ENCODE data around the gene PEAK3. TPM values are rescaled to one million over a fixed set of nuclear protein-coding genes. Genes with fewer than 3 reads are reported as not detected.

Gene PEAK3
- total RNA-seq, 1 donor: under 0.01 TPM

- DNase-seq (ENCODE audit: low read depth): no peak
- H3K4me3 ChIP-seq (ENCODE audit: low read depth, low read length): no peak overlapping the region
- no peak for TF ChIP-seq CTCF (IDR thresholded peaks at IDR 0.05; ENCODE audit: insufficient read depth, low read depth, low read length)
These were observed 14.2 kb upstream of the PEAK3 start for GRCh38 chr19:2296141-2296540.

GRCh38 chr19:2294687-2295335 is 12.8 kb upstream of the PEAK3 start:
- H3K4me3 ChIP-seq (ENCODE audit: low read depth, low read length): no peak overlapping the region
- DNase-seq (ENCODE audit: low read depth): peak; percentile 89
- no peak for TF ChIP-seq CTCF (IDR thresholded peaks at IDR 0.05; ENCODE audit: insufficient read depth, low read depth, low read length)

- no peak for DNase-seq (ENCODE audit: low read depth)
- no peak overlapping the region for H3K4me3 ChIP-seq (ENCODE audit: low read depth, low read length)
- no peak for TF ChIP-seq CTCF (IDR thresholded peaks at IDR 0.05; ENCODE audit: insufficient read depth, low read depth, low read length)
These were observed 9.3 kb upstream of the PEAK3 start for GRCh38 chr19:2291185-2291751.

GRCh38 chr19:2290441-2291184 is 8.6 kb upstream of the PEAK3 start:
- no peak for DNase-seq (ENCODE audit: low read depth)

GRCh38 chr19:2289714-2290435 is 7.9 kb upstream of the PEAK3 start:
- TF ChIP-seq CTCF (IDR thresholded peaks at IDR 0.05; ENCODE audit: insufficient read depth, low read depth, low read length): no peak
- H3K4me3 ChIP-seq (ENCODE audit: low read depth, low read length): no peak overlapping the region
- no peak for DNase-seq (ENCODE audit: low read depth)

More at GRCh38 chr19:2290441-2291184, 8.6 kb upstream of the PEAK3 start:
- H3K4me3 ChIP-seq (ENCODE audit: low read depth, low read length): no peak overlapping the region
- no peak for TF ChIP-seq CTCF (IDR thresholded peaks at IDR 0.05; ENCODE audit: insufficient read depth, low read depth, low read length)

GRCh38 chr19:2288818-2289713 is 7.1 kb upstream of the PEAK3 start:
- DNase-seq (ENCODE audit: low read depth): no peak
- H3K4me3 ChIP-seq (ENCODE audit: low read depth, low read length): no peak overlapping the region
- no peak for TF ChIP-seq CTCF (IDR thresholded peaks at IDR 0.05; ENCODE audit: insufficient read depth, low read depth, low read length)
